ENCODE measurements around the gene GLCE.

- no peak for TF ChIP-seq EZH2 (IDR thresholded peaks at IDR 0.05; ENCODE audit: borderline replicate concordance, low read length)
- no peak for TF ChIP-seq CTCF (IDR thresholded peaks at IDR 0.05; ENCODE audit: low read length)
Measured at GRCh38 chr15:69146724-69147435, 13.6 kb upstream of the GLCE start.
